Measurements from ENCODE around the gene DELE1. TPM values are rescaled to one million over a fixed set of nuclear protein-coding genes. Genes with fewer than 3 reads are reported as not detected.

Gene DELE1
- total RNA-seq, 1 donor from 2014 or later, result 50.6 TPM

DNA sequence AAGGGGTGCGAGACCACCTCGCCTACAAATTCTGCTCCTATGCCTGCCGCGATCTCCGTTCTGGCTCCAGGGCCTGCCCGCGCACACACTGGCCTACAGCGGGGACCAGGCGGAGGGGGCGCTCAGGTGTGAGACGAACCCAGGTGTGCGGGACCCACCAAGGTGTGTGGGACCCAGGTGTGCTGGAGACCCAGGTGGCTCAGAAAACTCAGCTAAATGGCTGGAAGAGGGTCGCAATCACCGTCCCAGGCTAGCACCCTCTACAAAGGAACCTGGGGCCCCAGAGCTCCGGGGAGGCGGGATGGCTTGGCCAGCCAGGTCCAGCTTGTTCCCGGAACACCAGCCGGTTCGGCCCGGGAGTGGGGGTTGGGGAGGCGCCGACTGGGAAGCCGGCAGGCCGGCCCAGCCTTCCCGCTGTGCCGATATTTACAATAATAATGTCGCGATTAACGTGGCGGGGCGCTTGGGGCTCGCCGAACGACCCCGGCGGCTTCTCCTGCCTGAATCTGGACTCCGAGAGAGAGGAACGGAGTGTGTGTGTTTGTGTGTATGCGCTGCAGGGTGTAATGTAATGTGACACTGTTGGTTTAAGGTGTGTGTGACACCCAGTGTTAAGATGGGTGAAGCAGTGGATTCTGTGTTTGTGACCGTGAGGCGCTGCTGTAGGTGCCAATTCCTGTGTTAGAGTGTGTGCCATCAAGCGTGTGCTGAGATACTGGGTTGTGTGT lies 46.9 kb upstream of the DELE1 start:
- peak overlapping the region; percentile 57 for H3K4me3 ChIP-seq (ENCODE audit: low read depth, low read length)
- DNase-seq (ENCODE audit: low read depth), result no peak
- TF ChIP-seq, protein P1, sequence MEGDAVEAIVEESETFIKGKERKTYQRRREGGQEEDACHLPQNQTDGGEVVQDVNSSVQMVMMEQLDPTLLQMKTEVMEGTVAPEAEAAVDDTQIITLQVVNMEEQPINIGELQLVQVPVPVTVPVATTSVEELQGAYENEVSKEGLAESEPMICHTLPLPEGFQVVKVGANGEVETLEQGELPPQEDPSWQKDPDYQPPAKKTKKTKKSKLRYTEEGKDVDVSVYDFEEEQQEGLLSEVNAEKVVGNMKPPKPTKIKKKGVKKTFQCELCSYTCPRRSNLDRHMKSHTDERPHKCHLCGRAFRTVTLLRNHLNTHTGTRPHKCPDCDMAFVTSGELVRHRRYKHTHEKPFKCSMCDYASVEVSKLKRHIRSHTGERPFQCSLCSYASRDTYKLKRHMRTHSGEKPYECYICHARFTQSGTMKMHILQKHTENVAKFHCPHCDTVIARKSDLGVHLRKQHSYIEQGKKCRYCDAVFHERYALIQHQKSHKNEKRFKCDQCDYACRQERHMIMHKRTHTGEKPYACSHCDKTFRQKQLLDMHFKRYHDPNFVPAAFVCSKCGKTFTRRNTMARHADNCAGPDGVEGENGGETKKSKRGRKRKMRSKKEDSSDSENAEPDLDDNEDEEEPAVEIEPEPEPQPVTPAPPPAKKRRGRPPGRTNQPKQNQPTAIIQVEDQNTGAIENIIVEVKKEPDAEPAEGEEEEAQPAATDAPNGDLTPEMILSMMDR (conservative IDR thresholded peaks at IDR 0.05; ENCODE audit: low read depth, low read length), result no peak

DNA sequence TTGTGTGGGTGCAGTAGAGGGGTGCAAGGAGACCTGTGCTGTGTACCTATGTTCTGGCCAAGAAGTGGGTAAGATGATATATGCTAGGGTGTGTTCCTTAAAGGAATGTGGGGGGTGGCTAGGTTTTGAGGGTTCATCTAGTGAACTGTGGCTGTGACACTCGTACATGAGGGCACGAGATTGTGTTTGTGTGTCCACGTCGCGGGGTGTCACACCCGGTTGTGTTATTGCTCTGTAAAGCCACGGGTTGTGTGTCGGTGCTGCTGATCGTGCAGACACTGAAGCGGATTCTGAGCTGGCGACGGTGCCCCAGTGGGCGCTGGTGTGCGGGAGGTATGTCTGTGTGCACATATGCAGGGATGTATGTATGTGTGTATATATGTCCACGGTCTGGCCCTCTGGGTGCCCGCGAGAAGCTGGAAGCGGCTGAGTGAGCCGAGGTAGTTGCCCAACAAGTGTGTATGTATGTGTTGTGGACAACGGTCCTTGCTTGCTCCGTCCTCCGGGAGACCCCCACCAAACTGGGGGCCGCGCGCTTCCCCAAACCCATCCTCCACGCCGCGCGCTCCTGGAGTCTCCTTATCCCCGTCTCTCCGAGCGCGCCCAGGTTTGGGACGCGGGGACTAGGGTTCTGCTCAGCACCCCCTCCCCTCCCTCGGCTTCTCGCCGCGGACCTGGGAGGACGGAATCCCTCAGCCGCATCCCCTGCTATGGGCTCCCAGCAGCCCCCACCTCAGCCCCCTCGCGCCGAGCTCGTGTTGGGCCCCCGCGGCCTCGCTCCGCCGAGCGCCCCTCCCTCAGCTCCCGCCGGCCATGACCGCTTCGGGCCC lies 46.1 kb upstream of the DELE1 start:
- no peak for DNase-seq (ENCODE audit: low read depth)
- TF ChIP-seq, protein P1 (conservative IDR thresholded peaks at IDR 0.05; ENCODE audit: low read depth, low read length), result no peak
- peak overlapping the region; percentile 57 for H3K4me3 ChIP-seq (ENCODE audit: low read depth, low read length)

DNA sequence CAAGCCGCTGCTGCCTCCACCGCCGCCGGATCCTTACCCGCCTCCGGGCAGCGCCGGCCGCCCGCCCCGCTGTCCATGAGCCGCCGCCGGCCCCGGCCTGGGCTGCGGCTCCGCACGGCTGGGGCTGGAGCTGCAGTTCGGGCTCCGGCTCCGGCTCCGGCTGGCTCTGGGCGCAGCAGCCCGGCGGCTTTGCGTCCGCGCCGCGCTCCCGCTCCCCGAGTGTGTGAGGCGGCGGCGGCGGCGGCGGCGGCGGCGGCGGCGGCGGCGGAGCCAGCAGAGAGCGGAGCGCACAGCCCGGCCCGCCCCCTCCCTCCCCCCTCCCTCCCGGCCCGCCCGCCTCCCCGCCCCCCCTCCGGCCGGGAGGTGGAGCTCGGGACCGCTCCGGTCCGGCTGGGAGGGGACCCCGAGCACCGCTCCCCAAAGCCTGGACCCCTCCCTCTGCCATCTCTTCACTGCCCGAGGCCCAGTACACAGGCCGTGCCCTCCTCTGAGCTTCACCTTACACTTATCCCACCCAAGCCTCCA lies 45.4 kb upstream of the DELE1 start, which contains the start of gene PCDH1:
Gene PCDH1, minus strand, starts transcription at position 225 of the 525 bp plus-strand sequence. Its CDS starts 148 bp downstream, at position 77.
- H3K4me3 ChIP-seq (ENCODE audit: low read depth, low read length), result peak within 1 kb of the TSS; percentile 57
- DNase-seq (ENCODE audit: low read depth), result no peak
- TF ChIP-seq, protein P1 (conservative IDR thresholded peaks at IDR 0.05; ENCODE audit: low read depth, low read length), result no peak

DNA sequence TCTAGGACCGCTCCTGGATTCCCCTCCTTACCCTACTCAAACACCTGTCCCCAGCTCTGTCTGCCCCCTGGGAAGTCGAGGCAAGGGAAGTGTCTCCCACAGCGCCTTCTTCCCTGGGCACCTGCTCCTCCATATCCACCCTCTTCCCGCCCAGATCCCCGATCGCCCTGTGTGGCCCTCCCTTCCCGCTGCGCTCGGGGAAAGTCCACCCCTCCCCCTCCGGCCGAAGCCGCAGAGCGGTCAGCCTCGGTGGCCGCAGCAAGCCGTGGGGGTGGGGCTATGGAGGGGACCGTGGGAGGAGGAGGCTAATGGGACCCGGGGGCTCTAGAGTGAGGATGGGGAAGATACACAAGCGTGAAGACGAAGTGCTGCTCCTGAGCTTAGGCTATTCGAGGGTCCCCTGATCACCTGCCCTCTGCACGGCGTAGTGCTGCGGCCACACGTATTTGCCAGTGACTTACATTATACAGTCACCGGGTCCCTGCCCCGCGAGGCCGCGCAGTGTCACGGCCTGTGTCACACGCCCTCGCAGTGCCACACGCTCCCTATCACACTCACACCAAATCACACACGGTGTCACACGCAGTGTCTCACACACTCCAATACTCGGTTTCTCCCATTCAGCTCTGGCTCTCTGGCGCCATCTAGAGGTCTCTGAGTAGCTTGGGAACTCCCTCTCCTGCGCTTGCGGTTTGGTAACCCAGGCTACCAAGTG lies 44.8 kb upstream of the DELE1 start:
- TF ChIP-seq, protein P1 (conservative IDR thresholded peaks at IDR 0.05; ENCODE audit: low read depth, low read length), result peak; percentile 99
- peak; percentile 55 for DNase-seq (ENCODE audit: low read depth)
- peak overlapping the region; percentile 52 for H3K4me3 ChIP-seq (ENCODE audit: low read depth, low read length)

DNA sequence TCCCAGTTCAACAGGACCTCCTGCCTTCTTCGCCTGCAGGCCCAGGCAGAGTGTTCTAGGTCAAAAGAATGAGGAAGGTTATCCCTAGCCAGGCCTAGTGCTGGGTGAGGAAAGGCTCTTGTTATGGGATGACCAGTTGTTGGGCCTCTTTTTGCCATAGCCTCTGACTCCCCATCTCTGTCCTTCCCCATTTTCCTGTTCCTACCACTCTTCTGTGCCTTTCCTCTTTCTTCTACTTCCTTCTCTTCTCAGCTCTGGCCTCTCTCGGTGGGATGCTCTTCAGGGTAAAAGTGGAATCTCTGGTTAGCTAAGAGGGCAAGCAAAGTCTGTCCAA lies 44.3 kb upstream of the DELE1 start:
- TF ChIP-seq, protein P1 (conservative IDR thresholded peaks at IDR 0.05; ENCODE audit: low read depth, low read length), result no peak
- no peak for DNase-seq (ENCODE audit: low read depth)
- H3K4me3 ChIP-seq (ENCODE audit: low read depth, low read length), result no peak overlapping the region

DNA sequence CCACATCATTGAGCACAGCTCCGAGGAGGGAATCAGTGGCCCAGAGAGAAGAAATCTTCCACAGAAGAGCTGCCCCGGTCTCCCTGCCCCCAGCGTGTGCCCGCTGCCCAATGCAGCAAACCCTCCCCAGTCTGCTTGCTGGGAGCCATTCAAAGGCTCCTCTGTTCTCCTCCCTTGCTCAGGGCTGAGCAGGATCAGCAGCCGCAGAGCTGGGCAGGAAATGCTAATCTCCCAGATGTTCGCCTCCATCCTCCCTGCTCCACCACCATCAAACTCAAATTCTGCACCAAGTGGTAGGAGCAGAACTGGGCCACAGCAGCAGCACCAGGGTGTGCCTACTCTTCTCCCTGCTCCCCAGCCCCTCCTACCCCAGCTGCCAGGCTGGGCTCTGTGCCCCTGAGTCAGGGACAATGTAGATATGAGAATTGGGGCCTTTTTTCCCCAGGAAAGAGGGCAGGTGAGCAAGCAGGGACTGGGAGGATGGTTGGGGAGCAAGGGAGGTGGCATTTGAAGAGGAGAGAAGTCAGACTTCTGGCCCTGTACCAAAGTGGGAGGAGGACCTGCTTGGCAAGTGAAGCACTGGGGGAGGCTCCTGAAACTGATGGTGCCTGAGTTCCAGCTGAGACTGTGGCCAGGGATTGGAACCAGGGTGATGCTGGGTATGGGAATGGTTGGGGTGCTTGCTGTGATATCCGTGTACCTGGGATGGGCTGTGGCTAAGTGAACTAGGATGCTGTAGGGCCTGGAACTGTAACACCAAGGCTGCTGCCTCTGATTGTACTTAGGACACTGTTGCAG lies 43.5 kb upstream of the DELE1 start:
- no peak for DNase-seq (ENCODE audit: low read depth)
- TF ChIP-seq, protein P1 (conservative IDR thresholded peaks at IDR 0.05; ENCODE audit: low read depth, low read length), result no peak
- H3K4me3 ChIP-seq (ENCODE audit: low read depth, low read length), result no peak overlapping the region

Measured in epithelial cell of proximal tubule (primary cell).